H1 (cell line): ENCODE data around the gene FOXN3. TPM values are rescaled to one million over a fixed set of nuclear protein-coding genes. Genes with fewer than 3 reads are reported as not detected.

Source experiments
- E2F6 ChIP-seq: IDR thresholded peaks from 2 replicates; pipeline ENCODE4 v1.6.1; 2012; ENCODE audit warnings: inconsistent platforms
- RBBP5 ChIP-seq: IDR thresholded peaks from 2 replicates; pipeline ENCODE4 v1.7.1; 2012; ENCODE audit warnings: low read depth, mild to moderate bottlenecking, inconsistent platforms, low read length, moderate library complexity, borderline replicate concordance
- SIN3A ChIP-seq, 2 experiments: IDR thresholded peaks in 1 of 2; conservative IDR thresholded peaks in 1 of 2; 2 replicates each; pipeline ENCODE4 v1.6.1; 2011 to 2012; ENCODE audit warnings: low read length in 2 of 2, improper control_type of control experiment in 1 of 2, low read depth in 1 of 2, mild to moderate bottlenecking in 1 of 2
- TBP ChIP-seq: IDR thresholded peaks from 2 replicates; pipeline ENCODE4 v1.6.1; 2011; ENCODE audit warnings: low read depth, low read length, improper control_type of control experiment
- polyA plus RNA-seq, 7 experiments: library from polyadenylated mRNA; depleted of rRNA in 3 of 7; stranded (reverse) in 5 of 7; unstranded in 2 of 7; fragments of >200 nt in 5 of 7; fragments of 200-250 nt in 2 of 7; gene quantifications; 1 replicate in 5 of 7; 2 replicates in 1 of 7; 4 replicates in 1 of 7; pipeline versions ENCODE4 v1.2.1 to v1.2.3, GENCODE V29; 2011 to 2013; ENCODE audit warnings: missing spikeins in 2 of 7, mixed read lengths in 2 of 7
- total RNA-seq: library from RNA; stranded (reverse); fragmentation: NEBNext Ultra II Directional; extraction: Animal tissue kit (Norgen Biotek cat#: 25700); gene quantifications from 2 replicates; pipeline ENCODE4 v1.2.1, GENCODE V29; 2021

FOXN3 gene
- total and polyA plus RNA-seq, 2 of the 8 experiments (the other 6 are each of a cell fraction or from before 2014, with no cell fraction given), result 52.6 to 178 TPM

DNA sequence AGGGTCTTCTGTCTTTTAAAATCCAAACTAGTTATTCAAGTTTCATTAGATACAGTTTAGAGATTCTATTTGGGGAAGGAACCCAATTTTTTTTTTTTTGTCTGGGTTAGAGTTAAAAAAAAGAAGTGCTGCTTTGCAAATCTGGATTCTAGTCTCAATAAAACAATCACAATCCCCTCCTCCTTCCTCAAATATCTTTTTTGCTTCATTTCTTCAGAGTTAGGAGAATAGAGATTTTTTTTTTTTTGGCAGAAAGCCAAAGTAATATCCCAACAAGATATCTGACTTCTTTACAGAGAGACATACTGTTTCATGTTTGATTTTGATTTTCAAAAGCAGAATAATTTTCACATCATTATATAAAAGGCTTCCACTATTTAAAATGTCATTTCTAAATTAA, 201.9 kb downstream of the FOXN3 start (continued):
- TF ChIP-seq E2F6, result no peak
- TF ChIP-seq RBBP5, result no peak
- TF ChIP-seq SIN3A (conservative IDR thresholded peaks at IDR 0.05 in 1 of 2, IDR thresholded peaks at IDR 0.05 in 1 of 2; ENCODE audit: low read depth in 1 of 2, low read length in 2 of 2), result no peak
- no peak for TF ChIP-seq TBP
